ENCODE data around the gene CRIP1.

CRIP1 gene

GRCh38 chr14:105455766-105456660 lies 30.7 kb upstream of the CRIP1 start:
- WGBS (ENCODE audit: extremely low coverage, insufficient coverage, low lambda C conversion rate), result no CpG with 5 or more reads among the region's 22 CpGs
- H3K18ac ChIP-seq (ENCODE audit: low read length), result no peak overlapping the region

GRCh38 chr14:105456736-105457617 lies 29.7 kb upstream of the CRIP1 start:
- no peaks in the 10 kb centered on the region for H3K4me1 ChIP-seq (ENCODE audit: control insufficient read depth, low read depth, low read length)
- peaks cover 19% of the 10 kb centered on the region for H3K36me3 ChIP-seq (ENCODE audit: control insufficient read depth, insufficient read depth, low read length)
- no peak overlapping the region for H3K27ac ChIP-seq (ENCODE audit: low read depth, low read length)

More at GRCh38 chr14:105455766-105456660, 30.7 kb upstream of the CRIP1 start:
- no peaks in the 10 kb centered on the region for H3K79me1 ChIP-seq (ENCODE audit: low read length)
- no peak overlapping the region for H3K4me3 ChIP-seq (ENCODE audit: low read length)
- no peaks in the 10 kb centered on the region for H3K27me3 ChIP-seq (ENCODE audit: insufficient read depth, low read length, poor library complexity)
- H2BK120ac ChIP-seq (ENCODE audit: low read depth, low read length), result no peak overlapping the region
- no peak overlapping the region for H2BK15ac ChIP-seq (replicated peaks; ENCODE audit: low read depth)
- H4K8ac ChIP-seq (ENCODE audit: low read depth, low read length), result no peak overlapping the region
- H2BK5ac ChIP-seq (ENCODE audit: low read length), result no peak overlapping the region
- no peaks in the 10 kb centered on the region for H3K79me2 ChIP-seq (ENCODE audit: control insufficient read depth, insufficient read depth, low read length)
- H3K36me3 ChIP-seq (ENCODE audit: control insufficient read depth, insufficient read depth, low read length), result peaks cover 17% of the 10 kb centered on the region
- H2AK5ac ChIP-seq (ENCODE audit: low read length), result no peak overlapping the region
- DNase-seq, result no peak
- no peak overlapping the region for H3K4me2 ChIP-seq (ENCODE audit: low read length)
- no peak overlapping the region for H3K56ac ChIP-seq (ENCODE audit: low read length)
- H3K27ac ChIP-seq (ENCODE audit: low read depth, low read length), result no peak overlapping the region
- H4K5ac ChIP-seq (ENCODE audit: low read length), result no peak overlapping the region
- H3K4ac ChIP-seq (ENCODE audit: low read depth, low read length), result no peak overlapping the region
- no peak overlapping the region for H3K9ac ChIP-seq (ENCODE audit: low read length)
- H3K23ac ChIP-seq (ENCODE audit: low read length), result no peak overlapping the region
- no peaks in the 10 kb centered on the region for H3K4me1 ChIP-seq (ENCODE audit: control insufficient read depth, low read depth, low read length)

GRCh38 chr14:105458010-105458409 lies 28.7 kb upstream of the CRIP1 start:
- Histone ChIP-seq H4K8ac (ENCODE audit: low read depth, low read length) (no peak overlapping the region), H3K18ac (ENCODE audit: low read length) (no peak overlapping the region), H2AK5ac (ENCODE audit: low read length) (no peak overlapping the region), H3K4me1 (ENCODE audit: control insufficient read depth, low read depth, low read length) (no peaks in the 10 kb centered on the region), H3K4me3 (ENCODE audit: low read length) (no peak overlapping the region), H2BK5ac (ENCODE audit: low read length) (no peak overlapping the region), H3K4ac (ENCODE audit: low read depth, low read length) (no peak overlapping the region), H2BK15ac (replicated peaks; ENCODE audit: low read depth) (no peak overlapping the region), H3K9ac (ENCODE audit: low read length) (no peak overlapping the region), H2BK120ac (ENCODE audit: low read depth, low read length) (no peak overlapping the region), H3K23ac (ENCODE audit: low read length) (no peak overlapping the region), H3K27me3 (ENCODE audit: insufficient read depth, low read length, poor library complexity) (no peaks in the 10 kb centered on the region), H4K5ac (ENCODE audit: low read length) (no peak overlapping the region), H3K56ac (ENCODE audit: low read length) (no peak overlapping the region), H3K36me3 (ENCODE audit: control insufficient read depth, insufficient read depth, low read length) (peaks cover 17% of the 10 kb centered on the region), H3K4me2 (ENCODE audit: low read length) (no peak overlapping the region), H3K79me2 (ENCODE audit: control insufficient read depth, insufficient read depth, low read length) (no peaks in the 10 kb centered on the region), H3K79me1 (ENCODE audit: low read length) (no peaks in the 10 kb centered on the region), H3K27ac (ENCODE audit: low read depth, low read length) (no peak overlapping the region)
- WGBS (ENCODE audit: extremely low coverage, insufficient coverage, low lambda C conversion rate), result no CpG with 5 or more reads among the region's 18 CpGs
- DNase-seq, result no peak

More at GRCh38 chr14:105456736-105457617, 29.7 kb upstream of the CRIP1 start:
- Histone ChIP-seq H3K4me2 (ENCODE audit: low read length) (no peak overlapping the region), H2AK5ac (ENCODE audit: low read length) (no peak overlapping the region), H3K27me3 (ENCODE audit: insufficient read depth, low read length, poor library complexity) (no peaks in the 10 kb centered on the region), H4K5ac (ENCODE audit: low read length) (no peak overlapping the region), H3K18ac (ENCODE audit: low read length) (no peak overlapping the region), H3K79me1 (ENCODE audit: low read length) (no peaks in the 10 kb centered on the region), H2BK5ac (ENCODE audit: low read length) (no peak overlapping the region), H3K23ac (ENCODE audit: low read length) (no peak overlapping the region), H3K4ac (ENCODE audit: low read depth, low read length) (no peak overlapping the region), H2BK15ac (replicated peaks; ENCODE audit: low read depth) (no peak overlapping the region), H3K56ac (ENCODE audit: low read length) (no peak overlapping the region), H2BK120ac (ENCODE audit: low read depth, low read length) (no peak overlapping the region), H4K8ac (ENCODE audit: low read depth, low read length) (no peak overlapping the region), H3K79me2 (ENCODE audit: control insufficient read depth, insufficient read depth, low read length) (no peaks in the 10 kb centered on the region), H3K9ac (ENCODE audit: low read length) (no peak overlapping the region), H3K4me3 (ENCODE audit: low read length) (no peak overlapping the region)
- no CpG with 5 or more reads among the region's 22 CpGs for WGBS (ENCODE audit: extremely low coverage, insufficient coverage, low lambda C conversion rate)
- no peak for DNase-seq

- Histone ChIP-seq H2BK5ac (ENCODE audit: low read length) (no peak overlapping the region), H3K27me3 (ENCODE audit: insufficient read depth, low read length, poor library complexity) (no peaks in the 10 kb centered on the region), H3K79me2 (ENCODE audit: control insufficient read depth, insufficient read depth, low read length) (no peaks in the 10 kb centered on the region), H3K4me1 (ENCODE audit: control insufficient read depth, low read depth, low read length) (no peaks in the 10 kb centered on the region), H3K27ac (ENCODE audit: low read depth, low read length) (no peak overlapping the region), H3K4ac (ENCODE audit: low read depth, low read length) (no peak overlapping the region), H2AK5ac (ENCODE audit: low read length) (no peak overlapping the region), H3K23ac (ENCODE audit: low read length) (no peak overlapping the region), H2BK15ac (replicated peaks; ENCODE audit: low read depth) (no peak overlapping the region), H4K8ac (ENCODE audit: low read depth, low read length) (no peak overlapping the region), H4K5ac (ENCODE audit: low read length) (no peak overlapping the region), H3K4me2 (ENCODE audit: low read length) (no peak overlapping the region), H3K36me3 (ENCODE audit: control insufficient read depth, insufficient read depth, low read length) (peaks cover 17% of the 10 kb centered on the region), H3K9ac (ENCODE audit: low read length) (no peak overlapping the region), H3K79me1 (ENCODE audit: low read length) (no peaks in the 10 kb centered on the region), H3K4me3 (ENCODE audit: low read length) (no peak overlapping the region), H3K56ac (ENCODE audit: low read length) (no peak overlapping the region), H3K18ac (ENCODE audit: low read length) (no peak overlapping the region), H2BK120ac (ENCODE audit: low read depth, low read length) (no peak overlapping the region)
- DNase-seq, result no peak
- WGBS (ENCODE audit: extremely low coverage, insufficient coverage, low lambda C conversion rate), result no CpG with 5 or more reads among the region's 14 CpGs
Measured at GRCh38 chr14:105458571-105458970, 28.1 kb upstream of the CRIP1 start.

GRCh38 chr14:105460116-105460515 lies 26.6 kb upstream of the CRIP1 start:
- Histone ChIP-seq H2AK5ac (ENCODE audit: low read length) (no peak overlapping the region), H4K5ac (ENCODE audit: low read length) (no peak overlapping the region), H3K4ac (ENCODE audit: low read depth, low read length) (no peak overlapping the region), H3K23ac (ENCODE audit: low read length) (no peak overlapping the region), H3K79me2 (ENCODE audit: control insufficient read depth, insufficient read depth, low read length) (no peaks in the 10 kb centered on the region), H3K18ac (ENCODE audit: low read length) (no peak overlapping the region), H3K4me3 (ENCODE audit: low read length) (no peak overlapping the region), H2BK120ac (ENCODE audit: low read depth, low read length) (no peak overlapping the region), H3K9ac (ENCODE audit: low read length) (no peak overlapping the region), H2BK15ac (replicated peaks; ENCODE audit: low read depth) (no peak overlapping the region), H3K27me3 (ENCODE audit: insufficient read depth, low read length, poor library complexity) (no peaks in the 10 kb centered on the region), H3K27ac (ENCODE audit: low read depth, low read length) (no peak overlapping the region), H3K79me1 (ENCODE audit: low read length) (no peaks in the 10 kb centered on the region), H3K36me3 (ENCODE audit: control insufficient read depth, insufficient read depth, low read length) (peaks cover 19% of the 10 kb centered on the region), H3K56ac (ENCODE audit: low read length) (no peak overlapping the region), H2BK5ac (ENCODE audit: low read length) (no peak overlapping the region), H3K4me2 (ENCODE audit: low read length) (no peak overlapping the region), H3K4me1 (ENCODE audit: control insufficient read depth, low read depth, low read length) (no peaks in the 10 kb centered on the region), H4K8ac (ENCODE audit: low read depth, low read length) (no peak overlapping the region)
- no peak for DNase-seq
- WGBS (ENCODE audit: extremely low coverage, insufficient coverage, low lambda C conversion rate), result no CpG with 5 or more reads among the region's 17 CpGs
